OCI-LY3 (cell line): Measurements from ENCODE around the gene ZNHIT6.
A peak's percentile ranks its signal among the peaks of the same experiment; 100 is the strongest.

Experiments used
- H2AFZ ChIP-seq: fragments of 200-600, 300-600 bp; shearing (Covaris generic); 2 replicates; pipeline ENCODE4 v1.6.0; 2014; ENCODE audit warnings: antibody characterized with exemption, low read depth, low read length
- H3K27ac ChIP-seq: fragments of 200-600, 300-600 bp; sonication (generic); 2 replicates; pipeline ENCODE4 v1.5.1; 2014; ENCODE audit warnings: mild to moderate bottlenecking, low read length, moderate library complexity, mixed read lengths
- H3K27me3 ChIP-seq: fragments of 200-600, 300-600 bp; sonication (generic); 2 replicates; pipeline ENCODE4 v1.6.1; 2014; ENCODE audit warnings: low read depth, low read length, mixed read lengths
- H3K36me3 ChIP-seq: fragments of 200-600, 300-600 bp; sonication (generic); replicated peaks from 2 replicates; pipeline ENCODE3; 2014; ENCODE audit warnings: low read depth, low read length, mixed read lengths
- H3K4me1 ChIP-seq: fragments of 300-600, 200-600 bp; sonication (generic); 2 replicates; pipeline ENCODE4 v1.6.1; 2014; ENCODE audit warnings: low read length, mixed read lengths
- H3K4me2 ChIP-seq: fragments of 200-600, 300-600 bp; sonication (generic); 2 replicates; pipeline ENCODE4 v1.6.1; 2014; ENCODE audit warnings: low read length, mixed read lengths
- H3K4me3 ChIP-seq: fragments of 300-600, 200-600 bp; sonication (generic); 2 replicates; pipeline ENCODE4 v1.5.1; 2014; ENCODE audit warnings: antibody characterized with exemption, mild to moderate bottlenecking, low read length, moderate library complexity
- H3K79me2 ChIP-seq: fragments of 300-600, 200-600 bp; shearing (Covaris generic); 2 replicates; pipeline ENCODE4 v1.6.1; 2014; ENCODE audit warnings: mild to moderate bottlenecking, low read length, mixed read lengths
- H3K9ac ChIP-seq: fragments of 300-600, 200-600 bp; shearing (Covaris generic); 2 replicates; pipeline ENCODE4 v1.6.0; 2014; ENCODE audit warnings: mild to moderate bottlenecking, low read length, moderate library complexity
- H3K9me3 ChIP-seq: fragments of 200-600, 300-600 bp; shearing (Covaris generic); 2 replicates; pipeline ENCODE4 v1.6.1; 2014; ENCODE audit warnings: low read length, mixed read lengths; ENCODE audit not compliant: insufficient read depth
- H4K20me1 ChIP-seq: fragments of 200-600, 300-600 bp; sonication (generic); 2 replicates; pipeline ENCODE4 v1.6.1; 2016; ENCODE audit warnings: low read length, mixed read lengths; ENCODE audit not compliant: insufficient read depth
- CTCF ChIP-seq: fragments of 200-600, 300-600 bp; sonication (generic); IDR thresholded peaks from 2 replicates; pipeline ENCODE4 v1.5.1; 2014; ENCODE audit warnings: antibody characterized with exemption, low read length, low read depth
- EZH2phosphoT487 ChIP-seq: fragments of 200-600 bp; shearing (Covaris generic); IDR thresholded peaks from 2 replicates; pipeline ENCODE4 v1.6.1; 2018; ENCODE audit warnings: antibody characterized with exemption, mixed run types, low read depth

The ZNHIT6 gene

GRCh38 chr1:85605484-85606413 lies 102.5 kb downstream of the ZNHIT6 start:
- H3K9me3 ChIP-seq, result no peaks in the 10 kb centered on the region
- no peak overlapping the region for H2AFZ ChIP-seq
- H3K4me2 ChIP-seq, result peak overlapping the region; percentile 8; the same call in 1 of the 2 replicates
- no peaks in the 10 kb centered on the region for H3K79me2 ChIP-seq
- no peaks in the 10 kb centered on the region for H3K4me1 ChIP-seq
- no peak overlapping the region for H3K4me3 ChIP-seq
- no peak overlapping the region for H3K9ac ChIP-seq
- TF ChIP-seq EZH2phosphoT487, result no peak
- TF ChIP-seq CTCF, result peak; percentile 51
- no peaks in the 10 kb centered on the region for H3K27me3 ChIP-seq
- H3K27ac ChIP-seq, result no peak overlapping the region
- no peaks in the 10 kb centered on the region for H4K20me1 ChIP-seq
- H3K36me3 ChIP-seq, result no peaks in the 10 kb centered on the region

- Histone ChIP-seq H4K20me1 (no peaks in the 10 kb centered on the region), H3K9me3 (no peaks in the 10 kb centered on the region), H3K36me3 (no peaks in the 10 kb centered on the region), H3K4me2 (no peak overlapping the region), H3K27ac (no peak overlapping the region), H2AFZ (no peak overlapping the region), H3K9ac (no peak overlapping the region), H3K4me3 (no peak overlapping the region), H3K79me2 (no peaks in the 10 kb centered on the region), H3K27me3 (no peaks in the 10 kb centered on the region), H3K4me1 (no peaks in the 10 kb centered on the region)
- no peak for TF ChIP-seq CTCF
- TF ChIP-seq EZH2phosphoT487, result no peak
These were observed 103.8 kb downstream of the ZNHIT6 start for GRCh38 chr1:85604298-85604997.

GRCh38 chr1:85603086-85603880 lies 105.0 kb downstream of the ZNHIT6 start:
- Histone ChIP-seq H4K20me1 (no peaks in the 10 kb centered on the region), H3K4me3 (no peak overlapping the region), H3K79me2 (no peaks in the 10 kb centered on the region), H3K4me1 (no peaks in the 10 kb centered on the region), H3K36me3 (no peaks in the 10 kb centered on the region), H3K27ac (no peak overlapping the region), H3K9ac (no peak overlapping the region), H3K9me3 (no peaks in the 10 kb centered on the region), H2AFZ (no peak overlapping the region), H3K27me3 (no peaks in the 10 kb centered on the region), H3K4me2 (no peak overlapping the region)
- TF ChIP-seq EZH2phosphoT487 (no peak), CTCF (no peak)

GRCh38 chr1:85602571-85602970 lies 105.7 kb downstream of the ZNHIT6 start:
- TF ChIP-seq CTCF (peak; percentile 6; the same call in 1 of the 2 replicates), EZH2phosphoT487 (no peak)
- Histone ChIP-seq H3K36me3 (no peaks in the 10 kb centered on the region), H3K9me3 (no peaks in the 10 kb centered on the region), H3K27me3 (no peaks in the 10 kb centered on the region), H2AFZ (no peak overlapping the region), H3K4me3 (no peak overlapping the region), H3K4me1 (no peaks in the 10 kb centered on the region), H3K79me2 (no peaks in the 10 kb centered on the region), H3K9ac (no peak overlapping the region), H3K27ac (no peak overlapping the region), H3K4me2 (no peak overlapping the region), H4K20me1 (no peaks in the 10 kb centered on the region)
